ENCODE measurements around the gene RHCE.
"Not testable (repeated sequence)": the region's sequence is repeated elsewhere in the genome, so short reads cannot be mapped to it uniquely, and the experiment has no call there.

The RHCE gene

DNA sequence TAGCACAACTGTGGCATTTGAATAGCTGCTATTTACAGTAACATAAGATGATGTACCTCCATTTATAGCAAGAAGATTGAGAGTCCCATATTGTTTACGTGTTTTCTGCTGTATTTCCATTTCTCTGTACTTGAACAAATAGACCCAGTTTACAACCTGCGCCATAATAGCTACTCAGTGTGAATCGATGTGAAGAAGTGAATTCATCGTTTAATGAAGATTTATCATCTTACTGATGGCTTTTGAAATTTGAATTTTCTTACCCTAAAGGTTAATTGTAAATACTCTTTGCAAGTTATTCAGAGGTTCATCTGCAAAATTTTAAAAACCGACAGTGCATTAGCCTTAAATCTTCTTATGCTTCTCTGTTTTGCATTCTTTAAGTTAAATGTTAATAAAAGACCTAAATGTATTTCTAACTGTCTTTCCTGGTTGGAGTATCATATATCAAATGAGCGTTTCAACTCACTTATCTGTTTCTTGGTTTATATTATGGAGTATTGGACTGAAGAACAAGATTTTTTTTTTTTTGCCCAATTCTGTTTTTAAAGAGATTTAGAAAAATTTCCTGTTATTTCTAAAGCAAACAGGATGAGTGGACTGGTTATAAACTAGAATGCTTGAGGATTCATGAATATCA is 12.2 kb upstream of the RHCE start:
- DNase-seq: no peak

DNA sequence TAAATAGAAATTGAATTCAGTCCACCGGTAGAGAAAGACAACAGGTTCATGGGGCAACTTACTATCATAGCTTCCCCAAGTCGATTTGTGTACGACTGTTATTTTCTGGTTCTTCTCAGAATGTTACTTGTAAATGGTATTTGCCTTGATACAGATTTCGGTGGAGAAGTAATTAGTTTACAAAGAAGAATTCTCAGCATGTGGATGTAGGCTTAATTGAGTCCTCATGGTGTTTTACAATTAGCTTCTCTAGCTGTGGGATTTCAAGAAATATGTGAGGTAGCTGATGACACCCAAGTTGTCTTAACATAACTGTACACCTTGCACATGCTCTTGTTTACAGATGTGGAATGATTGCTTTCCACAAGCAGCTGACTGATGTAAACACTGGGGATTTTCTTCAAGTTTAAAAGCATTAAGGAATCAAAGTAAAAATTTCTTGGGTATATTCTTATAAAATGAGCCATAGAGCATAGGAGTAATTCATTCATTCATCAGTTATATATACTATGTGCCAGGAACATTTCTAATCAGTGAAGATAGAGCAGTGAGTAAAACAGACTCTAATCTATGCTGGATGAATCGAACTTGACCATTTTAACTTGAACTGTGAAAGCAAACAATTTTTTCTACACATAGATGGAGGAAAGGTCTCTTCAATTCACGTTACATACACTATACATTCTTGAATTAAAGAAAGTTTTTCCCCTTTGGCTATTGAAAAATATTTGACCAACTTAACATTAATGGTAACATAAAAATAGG is 11.5 kb upstream of the RHCE start:
- no peak for DNase-seq

GRCh38 chr1:25430967-25431881 is 10.6 kb upstream of the RHCE start:
- no peak for DNase-seq

DNA sequence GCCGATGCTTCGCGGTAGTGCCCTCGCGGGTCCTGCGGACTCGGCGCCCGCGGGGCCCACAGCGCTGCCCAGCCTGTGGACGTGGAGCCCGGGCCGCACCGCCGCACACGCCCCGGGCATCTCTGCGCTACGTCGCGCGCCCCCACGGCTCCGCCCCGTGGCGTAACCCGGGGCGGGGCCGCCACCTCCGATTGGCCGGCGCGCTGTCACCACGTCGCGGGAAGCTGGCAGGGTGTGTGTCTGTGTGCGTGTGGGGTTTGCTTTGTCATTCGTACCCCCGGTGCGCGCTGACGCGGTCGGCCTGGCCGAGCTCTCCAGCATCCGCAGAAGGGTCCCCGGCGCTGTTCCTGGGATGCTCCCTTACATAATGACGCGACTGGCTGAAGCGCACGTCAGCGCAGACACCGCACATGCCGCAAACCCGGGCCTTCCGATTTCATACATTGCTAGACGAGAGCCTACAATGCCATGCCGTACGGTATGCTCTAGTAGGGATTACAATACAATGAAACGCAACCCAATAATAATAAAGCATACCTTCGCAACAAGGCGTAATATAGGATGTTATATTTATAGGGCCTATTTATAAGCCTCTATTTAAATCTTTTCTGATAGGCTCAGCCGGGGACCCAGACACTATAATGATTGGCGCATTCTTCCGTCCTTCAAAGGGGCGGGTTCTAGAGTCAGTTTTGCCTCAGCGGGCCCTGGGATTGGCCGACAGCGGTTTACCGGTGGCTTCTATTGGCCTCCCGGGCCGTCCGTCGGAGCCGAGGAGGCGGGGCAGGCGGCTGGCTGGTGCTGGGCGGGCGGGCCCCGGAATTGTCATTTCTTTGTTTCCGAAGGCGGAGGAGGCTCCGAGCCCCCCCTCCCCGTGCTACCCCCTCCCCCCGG is 9.7 kb upstream of the RHCE start, which contains the start of gene MACO1:
TSS of gene MACO1 (plus strand) at position 825 of the 894 bp plus-strand sequence. CDS start 202 bp downstream, outside the sequence.
- peak; percentile 95 for DNase-seq

DNA sequence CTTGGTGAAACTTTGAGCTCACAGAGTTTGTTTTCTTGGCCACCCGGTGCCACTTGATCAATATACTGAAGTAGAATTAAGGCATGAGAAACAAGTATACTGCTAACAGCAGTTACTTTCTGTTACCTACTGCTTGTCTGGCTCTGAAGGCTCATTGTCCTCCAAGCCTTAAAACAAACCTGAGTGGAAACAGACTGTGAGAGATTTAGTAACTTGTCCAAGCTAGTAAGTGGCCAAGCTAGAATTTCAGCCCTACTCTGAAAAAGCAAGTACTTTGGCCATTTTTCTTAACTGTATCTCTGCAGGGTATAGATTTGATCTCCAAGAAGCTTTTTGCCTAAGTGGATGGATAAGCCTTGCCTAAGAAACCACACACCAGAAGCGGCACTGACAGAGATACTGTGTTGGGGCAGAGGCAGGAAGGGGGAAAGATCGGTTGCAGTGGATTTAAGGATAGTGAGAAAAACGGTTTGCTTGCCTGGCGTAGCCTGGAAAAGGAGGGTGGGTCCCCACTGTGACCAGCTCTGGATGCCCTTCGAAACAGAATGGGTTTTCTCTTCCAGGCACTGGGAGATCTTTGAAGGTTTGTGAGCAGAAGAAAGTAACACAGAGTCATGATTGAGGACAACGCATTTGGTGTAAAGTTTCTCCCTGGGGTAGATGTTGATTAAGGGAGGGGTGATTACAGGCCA is 8.0 kb upstream of the RHCE start:
- DNase-seq: no peak

DNA sequence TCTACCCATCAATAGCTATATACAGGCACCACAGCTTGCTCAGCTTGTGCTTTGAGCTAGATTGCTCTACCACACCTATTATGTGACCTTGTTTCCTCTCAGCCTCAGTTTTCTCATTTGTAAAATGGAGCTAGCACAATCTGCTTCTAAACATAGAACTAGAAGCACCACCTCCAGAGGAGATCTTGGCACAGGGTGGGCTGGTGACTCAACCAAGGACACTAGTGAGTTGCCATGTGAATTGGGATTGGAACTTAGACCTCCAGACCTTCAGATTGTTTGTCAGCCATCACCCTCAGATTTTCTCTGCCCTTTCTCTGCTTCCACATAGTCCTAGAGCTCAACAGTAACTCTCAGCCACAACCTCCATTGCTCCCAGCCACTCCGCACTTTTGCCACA is 7.1 kb upstream of the RHCE start:
- no peak for DNase-seq

GRCh38 chr1:25425098-25426085 is 4.8 kb upstream of the RHCE start:
- no peak for DNase-seq

DNA sequence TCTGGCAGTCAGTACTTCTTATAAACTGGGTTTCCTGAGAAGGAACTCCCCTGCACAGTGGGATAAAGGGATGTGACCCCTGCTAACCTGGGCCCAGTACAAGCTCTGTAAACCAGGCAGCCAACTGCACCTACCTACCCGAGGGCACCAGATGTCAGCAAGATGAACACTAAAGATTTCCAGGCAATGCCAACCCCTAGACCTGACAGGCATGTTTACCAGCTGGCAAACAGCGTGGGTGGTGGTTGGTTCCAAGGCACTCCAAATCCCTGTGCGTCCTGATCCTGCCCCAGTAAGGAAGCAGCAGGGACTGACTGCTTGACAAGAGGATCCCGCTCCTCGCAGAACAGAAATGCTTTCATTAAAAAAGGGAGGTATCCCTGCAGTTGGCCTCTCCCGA is 2.6 kb upstream of the RHCE start:
- not testable (repeated sequence) for DNase-seq

- not testable (repeated sequence) for DNase-seq
These were observed 1.3 kb downstream of the RHCE start for GRCh38 chr1:25419339-25419738.

DNA sequence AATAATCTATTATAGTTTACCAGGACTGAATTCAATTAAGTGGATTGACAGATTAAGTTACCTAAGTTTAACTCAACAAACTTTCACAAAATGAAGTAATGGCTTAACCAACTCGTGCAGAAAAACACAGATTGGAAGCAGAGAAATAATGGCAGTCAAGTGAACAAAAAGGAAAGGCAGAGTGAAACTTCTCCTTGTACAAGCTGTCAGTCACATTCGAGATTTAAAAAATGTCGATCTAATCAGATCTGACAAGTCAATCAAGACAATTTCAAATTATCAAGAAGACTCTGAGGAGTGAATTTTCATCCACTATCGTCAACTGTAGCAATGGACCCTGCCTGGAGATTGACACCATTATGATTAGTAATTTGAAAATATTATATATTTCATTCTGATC is 3.3 kb downstream of the RHCE start:
- not testable (repeated sequence) for DNase-seq

- DNase-seq: not testable (repeated sequence)
These were observed 6.0 kb downstream of the RHCE start for GRCh38 chr1:25414578-25414977.

DNA sequence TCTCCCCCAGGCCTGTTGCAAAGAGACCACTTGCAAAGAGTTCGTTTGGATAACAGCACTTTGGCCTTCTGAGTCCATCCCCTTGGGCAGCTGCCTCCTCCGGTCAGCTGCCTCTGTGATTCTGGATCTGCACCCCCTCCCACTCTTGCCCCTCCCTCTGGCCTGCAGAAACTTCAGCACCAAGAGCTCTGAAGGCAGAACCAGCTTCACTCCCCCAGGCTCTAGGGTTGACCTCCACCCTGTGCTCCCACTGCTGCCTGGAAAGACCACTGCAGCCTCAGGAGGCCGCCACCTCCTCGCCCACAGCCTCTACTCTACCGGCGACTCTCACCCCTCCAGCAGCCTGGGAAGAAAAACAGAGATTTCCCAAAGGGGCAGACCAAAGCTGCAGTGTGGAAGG is 6.5 kb downstream of the RHCE start:
- DNase-seq: not testable (repeated sequence)

- DNase-seq: not testable (repeated sequence)
These were observed 7.6 kb downstream of the RHCE start for GRCh38 chr1:25412872-25413623.

GRCh38 chr1:25409641-25410427 is 10.8 kb downstream of the RHCE start:
- DNase-seq: not testable (repeated sequence)

GRCh38 chr1:25405731-25406305 is 14.8 kb downstream of the RHCE start:
- not testable (repeated sequence) for DNase-seq

DNA sequence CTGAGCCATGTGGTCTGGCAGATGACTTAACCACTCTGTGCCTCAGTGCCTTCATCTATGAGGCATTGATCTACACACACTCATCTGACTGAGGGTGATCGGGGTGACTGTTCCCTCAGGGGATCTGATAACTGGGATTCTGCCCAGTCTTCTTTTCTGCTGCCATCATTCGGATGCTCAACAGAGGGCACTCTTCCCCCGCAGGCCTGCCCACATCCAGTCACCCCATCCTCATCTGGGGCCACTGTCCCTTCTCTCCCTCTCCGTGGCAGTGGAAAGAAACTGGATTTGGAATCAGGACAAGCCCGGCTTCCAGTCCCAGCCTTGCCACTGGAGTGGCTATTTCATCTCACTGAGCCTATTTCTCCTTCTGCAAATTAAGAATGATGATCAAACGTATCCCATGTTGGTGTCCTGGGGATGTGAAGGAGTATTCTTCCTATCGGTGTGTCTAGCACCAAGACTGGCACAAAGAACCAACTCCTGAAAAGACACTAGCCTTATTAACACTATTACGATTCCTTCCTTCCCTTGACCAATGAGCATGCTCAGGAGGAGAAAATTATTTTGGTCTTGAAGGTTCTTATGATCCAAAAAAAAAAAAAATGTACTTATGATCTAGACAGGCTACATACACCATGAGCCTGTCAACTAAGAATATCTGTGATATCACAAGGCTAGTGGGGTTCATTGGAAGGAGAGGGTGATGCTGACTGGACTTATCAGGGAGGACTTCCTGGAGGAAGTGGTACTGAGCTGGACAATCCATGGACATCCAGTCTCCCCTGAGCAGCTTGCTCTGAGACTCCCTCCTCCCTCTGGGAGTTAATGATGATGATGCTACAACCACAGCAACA is 17.4 kb downstream of the RHCE start:
- DNase-seq: peak; percentile 3

- DNase-seq: not testable (repeated sequence)
These were observed 22.5 kb downstream of the RHCE start for GRCh38 chr1:25398079-25398478.

All from CD4-positive, alpha-beta T cell treated with Interferon gamma for 1 hour (primary cell).